Tibial nerve (tissue), 4 donors: ENCODE measurements around the gene DRC1. TPM values are rescaled to one million over a fixed set of nuclear protein-coding genes. Genes with fewer than 3 reads are reported as not detected.

ENCODE experiments used
- DNase-seq, 2 donors: peaks; one replicate each; pipeline ENCODE4 v3.0.0-alpha.2; 2019; ENCODE audit warnings: low spot score in 2 of 2
- H3K27ac ChIP-seq, 4 donors: fragments of 200-600 bp; sonication (generic) in 3 of 4; one replicate each; pipeline ENCODE4 v1.5.1; 2017 to 2019; ENCODE audit warnings: mild to moderate bottlenecking in 1 of 4
- H3K27me3 ChIP-seq, 2 donors: fragments of 200-600 bp; sonication (generic) in 1 of 2; one replicate each; pipeline versions ENCODE4 v1.5.1 to v1.6.0; 2017 to 2019
- H3K36me3 ChIP-seq, 3 donors: fragments of 200-600 bp; sonication (generic); one replicate each; pipeline ENCODE4 v1.5.1; 2018 to 2019
- H3K4me1 ChIP-seq, 4 donors: fragments of 200-600 bp; sonication (generic) in 3 of 4; one replicate each; pipeline ENCODE4 v1.5.1; 2017 to 2019
- H3K4me3 ChIP-seq, 4 donors: fragments of 200-600 bp; sonication (generic) in 3 of 4; one replicate each; pipeline ENCODE4 v1.5.1; 2017 to 2019; ENCODE audit warnings: mild to moderate bottlenecking in 1 of 4, moderate library complexity in 1 of 4
- H3K9me3 ChIP-seq, 4 donors: fragments of 200-600 bp; sonication (generic) in 3 of 4; one replicate each; pipeline ENCODE4 v1.5.1; 2017 to 2019
- CTCF ChIP-seq, 5 experiments: fragments of 200-600 bp in 3 of 5; fragments of 450-650 bp in 2 of 5; sonication (generic) in 3 of 5; IDR thresholded peaks; one replicate each; pipeline ENCODE4 v1.5.1; 2016 to 2019; ENCODE audit warnings: antibody characterized with exemption in 5 of 5, mild to moderate bottlenecking in 3 of 5, moderate library complexity in 2 of 5
- EP300 ChIP-seq, 2 donors: sonication (generic); formaldehyde crosslinking; IDR thresholded peaks; one replicate each; pipeline ENCODE4 v1.6.1; 2017; ENCODE audit warnings: antibody characterized with exemption in 2 of 2, mild to moderate bottlenecking in 1 of 2
- POLR2A ChIP-seq, 2 donors: fragments of 450-650 bp; IDR thresholded peaks; one replicate each; pipeline ENCODE4 v1.6.1; 2017; ENCODE audit warnings: antibody characterized with exemption in 2 of 2, mild to moderate bottlenecking in 2 of 2, moderate library complexity in 2 of 2
- WGBS, 2 donors: methylation state at CpG; one replicate each; pipeline ENCODE4 v1.1.5; 2018; 5-methylcytosine and 5-hydroxymethylcytosine counted together
- total RNA-seq, 4 donors: library from RNA; depleted of rRNA; stranded (reverse); fragments of >200 nt; gene quantifications; one replicate each; pipeline ENCODE4 v1.1.0, GENCODE V29; 2016

DRC1 gene
- total RNA-seq, 4 donors from 2014 or later, result 0.22 to 5.7 (median 1.7) TPM

- no peak for DNase-seq
- Histone ChIP-seq H3K27ac (no peak overlapping the region), H3K27me3 (no peaks in the 10 kb centered on the region), H3K4me3 (no peak overlapping the region), H3K9me3 (no peaks in the 10 kb centered on the region), H3K36me3 (no peaks in the 10 kb centered on the region), H3K4me1 (peaks cover 0 to 28% (median 0%) of the 10 kb centered on the region in 4 donors)
- 88 to 95% methylated on average over 19 of the region's 19 CpGs for WGBS, 2 donors
- TF ChIP-seq POLR2A (IDR thresholded peaks at IDR 0.05) (no peak), EP300 (IDR thresholded peaks at IDR 0.05) (no peak), CTCF (IDR thresholded peaks at IDR 0.05) (no peak)
Measured at GRCh38 chr2:26461601-26462023, 59.9 kb downstream of the DRC1 start.

- WGBS, 2 donors, result 85 to 91% methylated on average over 5 to 6 of the region's 6 CpGs
- Histone ChIP-seq H3K4me3 (no peak overlapping the region), H3K36me3 (no peaks in the 10 kb centered on the region), H3K27me3 (no peaks in the 10 kb centered on the region), H3K27ac (peak overlapping the region in 1 of 4 donors; percentile 27), H3K9me3 (no peaks in the 10 kb centered on the region), H3K4me1 (peaks cover 0 to 24% (median 0%) of the 10 kb centered on the region in 4 donors)
- TF ChIP-seq POLR2A (IDR thresholded peaks at IDR 0.05) (no peak), CTCF (IDR thresholded peaks at IDR 0.05) (no peak), EP300 (IDR thresholded peaks at IDR 0.05) (no peak)
- no peak for DNase-seq
Measured at GRCh38 chr2:26462100-26462499, 60.4 kb downstream of the DRC1 start.

GRCh38 chr2:26462511-26463243, 61.0 kb downstream of the DRC1 start:
- peaks cover 0 to 19% (median 0%) of the 10 kb centered on the region in 4 donors for H3K4me1 ChIP-seq

GRCh38 chr2:26463244-26464192, 61.8 kb downstream of the DRC1 start:
- WGBS, 2 donors, result 85 to 90% methylated on average over 25 of the region's 25 CpGs
- H3K36me3 ChIP-seq, result no peaks in the 10 kb centered on the region
- H3K27me3 ChIP-seq, result no peaks in the 10 kb centered on the region
- H3K27ac ChIP-seq, result peak overlapping the region in 1 of 4 donors; percentile 43
- DNase-seq, result no peak
- H3K4me3 ChIP-seq, result no peak overlapping the region
- H3K9me3 ChIP-seq, result no peaks in the 10 kb centered on the region
- peaks cover 0 to 19% (median 0%) of the 10 kb centered on the region in 4 donors for H3K4me1 ChIP-seq
- TF ChIP-seq CTCF (IDR thresholded peaks at IDR 0.05), result no peak
- no peak for TF ChIP-seq POLR2A (IDR thresholded peaks at IDR 0.05)
- no peak for TF ChIP-seq EP300 (IDR thresholded peaks at IDR 0.05)

More at GRCh38 chr2:26462511-26463243, 61.0 kb downstream of the DRC1 start:
- peak overlapping the region in 1 of 4 donors; percentile 43 for H3K27ac ChIP-seq
- DNase-seq, result peak; percentile 44 to 64
- H3K36me3 ChIP-seq, result no peaks in the 10 kb centered on the region
- H3K4me3 ChIP-seq, result no peak overlapping the region
- H3K27me3 ChIP-seq, result no peaks in the 10 kb centered on the region
- TF ChIP-seq CTCF (IDR thresholded peaks at IDR 0.05) (peak; percentile 22 to 47 (median 27)), POLR2A (IDR thresholded peaks at IDR 0.05) (no peak), EP300 (IDR thresholded peaks at IDR 0.05) (peak in 1 of 2 donors; percentile 29)
- no peaks in the 10 kb centered on the region for H3K9me3 ChIP-seq
- WGBS, 2 donors, result 77% methylated on average over 14 of the region's 14 CpGs
